Measurements from ENCODE around the gene DUSP12. TPM values are rescaled to one million over a fixed set of nuclear protein-coding genes. Genes with fewer than 3 reads are reported as not detected.

DUSP12 gene
- total RNA-seq, 2 donors from 2014 or later: 10.5 to 17.7 TPM

DNA sequence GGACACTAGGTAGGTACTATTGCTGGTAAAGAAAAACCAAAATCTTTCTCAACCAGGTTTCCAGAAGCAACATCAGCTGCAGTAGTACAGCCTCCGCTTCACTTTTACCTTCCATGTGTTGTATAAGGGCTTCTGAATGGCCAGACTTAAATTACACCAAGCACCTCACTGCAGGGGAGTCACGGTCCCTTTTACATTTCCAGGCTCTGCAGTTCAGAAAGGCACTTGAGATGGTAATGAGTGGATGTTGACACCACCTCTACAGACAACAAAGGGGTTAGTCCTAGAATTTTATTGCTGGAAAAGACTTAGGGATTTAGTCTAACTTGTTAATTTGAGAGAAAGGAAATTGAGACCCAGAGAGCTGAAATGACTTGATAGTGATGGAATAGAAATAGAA, 12.0 kb upstream of the DUSP12 start:
- Histone ChIP-seq H3K36me3 (no peaks in the 10 kb centered on the region), H3K9me3 (no peaks in the 10 kb centered on the region), H3K9ac (ENCODE audit: low read depth in 2 of 2, low read length in 2 of 2) (no peak overlapping the region), H3K27ac (no peak overlapping the region), H3K4me3 (no peak overlapping the region), H3K4me1 (no peaks in the 10 kb centered on the region), H3K27me3 (no peaks in the 10 kb centered on the region)
- TF ChIP-seq, protein P1, sequence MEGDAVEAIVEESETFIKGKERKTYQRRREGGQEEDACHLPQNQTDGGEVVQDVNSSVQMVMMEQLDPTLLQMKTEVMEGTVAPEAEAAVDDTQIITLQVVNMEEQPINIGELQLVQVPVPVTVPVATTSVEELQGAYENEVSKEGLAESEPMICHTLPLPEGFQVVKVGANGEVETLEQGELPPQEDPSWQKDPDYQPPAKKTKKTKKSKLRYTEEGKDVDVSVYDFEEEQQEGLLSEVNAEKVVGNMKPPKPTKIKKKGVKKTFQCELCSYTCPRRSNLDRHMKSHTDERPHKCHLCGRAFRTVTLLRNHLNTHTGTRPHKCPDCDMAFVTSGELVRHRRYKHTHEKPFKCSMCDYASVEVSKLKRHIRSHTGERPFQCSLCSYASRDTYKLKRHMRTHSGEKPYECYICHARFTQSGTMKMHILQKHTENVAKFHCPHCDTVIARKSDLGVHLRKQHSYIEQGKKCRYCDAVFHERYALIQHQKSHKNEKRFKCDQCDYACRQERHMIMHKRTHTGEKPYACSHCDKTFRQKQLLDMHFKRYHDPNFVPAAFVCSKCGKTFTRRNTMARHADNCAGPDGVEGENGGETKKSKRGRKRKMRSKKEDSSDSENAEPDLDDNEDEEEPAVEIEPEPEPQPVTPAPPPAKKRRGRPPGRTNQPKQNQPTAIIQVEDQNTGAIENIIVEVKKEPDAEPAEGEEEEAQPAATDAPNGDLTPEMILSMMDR (IDR thresholded peaks at IDR 0.05): no peak
- intact Hi-C loops (cut with DNase I): no loop called here
- no peak for DNase-seq

DNA sequence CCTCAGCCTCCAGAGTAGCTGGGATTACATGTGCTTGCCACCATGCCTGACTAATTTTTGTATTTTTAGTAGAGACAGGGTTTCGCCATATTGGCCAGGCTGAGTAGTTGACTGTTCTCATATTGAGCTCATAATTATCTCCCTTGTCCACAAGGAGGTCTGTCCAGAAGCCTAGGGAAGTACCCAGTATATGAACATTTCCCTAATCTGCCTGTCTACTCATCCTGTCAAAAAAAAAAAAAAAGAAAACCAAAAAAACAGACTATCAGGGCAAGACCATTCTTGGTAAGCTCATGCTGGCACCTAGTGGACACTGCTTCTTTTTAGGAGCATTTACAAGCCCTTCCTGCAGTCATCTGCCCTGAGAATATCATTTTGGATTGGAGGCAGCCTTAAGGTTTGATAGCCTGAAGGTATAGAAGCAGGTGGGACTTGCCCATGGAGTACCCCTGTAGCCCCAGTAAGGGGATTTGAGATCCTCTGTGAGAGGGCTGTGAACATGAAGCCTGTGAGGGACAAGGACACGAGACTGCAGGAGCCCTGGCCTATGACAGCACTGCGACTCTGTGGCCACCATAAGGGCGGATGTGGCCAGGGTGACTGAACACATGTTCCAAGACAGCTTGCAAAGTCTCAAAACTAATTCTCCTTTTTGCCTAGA, 10.8 kb upstream of the DUSP12 start:
- H3K9ac ChIP-seq (ENCODE audit: low read depth in 2 of 2, low read length in 2 of 2): no peak overlapping the region
- H3K4me1 ChIP-seq: no peaks in the 10 kb centered on the region
- no peaks in the 10 kb centered on the region for H3K9me3 ChIP-seq
- H3K36me3 ChIP-seq: no peaks in the 10 kb centered on the region
- DNase-seq: peak; percentile 30
- intact Hi-C loops (cut with DNase I): no loop called here
- H3K4me3 ChIP-seq: no peak overlapping the region
- H3K27ac ChIP-seq: peak overlapping the region; percentile 24
- H3K27me3 ChIP-seq: no peaks in the 10 kb centered on the region
- TF ChIP-seq, protein P1 (IDR thresholded peaks at IDR 0.05): peak; percentile 21

DNA sequence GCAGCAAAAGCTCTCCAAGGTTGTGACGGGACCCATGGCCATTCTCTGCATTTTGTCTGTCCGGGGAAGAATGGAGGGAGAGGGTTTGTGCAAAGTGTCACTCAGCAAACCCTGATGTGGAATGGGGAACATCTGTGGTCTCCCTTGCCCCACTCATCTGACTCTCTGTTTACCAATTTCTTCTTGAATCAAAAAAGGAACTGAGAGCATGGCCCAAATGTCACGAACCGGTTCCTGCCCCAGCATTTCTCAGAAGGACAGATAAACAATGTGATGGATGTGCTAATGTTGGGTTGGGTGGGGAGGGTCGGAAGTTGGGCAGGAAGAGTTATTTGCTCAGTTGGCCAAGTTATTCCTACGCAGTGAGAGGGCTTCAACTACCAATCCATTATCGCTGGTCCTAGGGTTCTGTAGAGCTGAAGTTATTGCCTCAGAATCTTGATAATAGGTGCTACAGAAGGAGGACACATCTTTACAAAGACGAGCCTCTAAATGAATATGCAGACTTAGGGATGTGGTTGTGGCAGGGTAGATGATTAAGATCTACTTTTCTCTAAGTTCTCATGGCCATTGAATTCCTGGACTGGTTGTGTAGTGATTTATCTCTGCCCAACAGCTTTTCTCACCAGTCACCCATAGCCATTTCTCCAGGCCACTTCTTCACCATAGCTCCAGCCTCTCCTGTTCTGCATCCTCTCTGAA, 9.6 kb upstream of the DUSP12 start:
- peak overlapping the region; percentile 24 for H3K27ac ChIP-seq
- H3K9ac ChIP-seq (ENCODE audit: low read depth in 2 of 2, low read length in 2 of 2): no peak overlapping the region
- H3K9me3 ChIP-seq: no peaks in the 10 kb centered on the region
- intact Hi-C loops (cut with DNase I): loop anchor here (5.0 kb wide), 2 partner anchors 93 to 253 kb away; no protein-coding TSS in a partner anchor
- TF ChIP-seq, protein P1 (IDR thresholded peaks at IDR 0.05): no peak
- H3K27me3 ChIP-seq: no peaks in the 10 kb centered on the region
- H3K36me3 ChIP-seq: no peaks in the 10 kb centered on the region
- H3K4me3 ChIP-seq: no peak overlapping the region
- no peaks in the 10 kb centered on the region for H3K4me1 ChIP-seq
- DNase-seq: no peak

DNA sequence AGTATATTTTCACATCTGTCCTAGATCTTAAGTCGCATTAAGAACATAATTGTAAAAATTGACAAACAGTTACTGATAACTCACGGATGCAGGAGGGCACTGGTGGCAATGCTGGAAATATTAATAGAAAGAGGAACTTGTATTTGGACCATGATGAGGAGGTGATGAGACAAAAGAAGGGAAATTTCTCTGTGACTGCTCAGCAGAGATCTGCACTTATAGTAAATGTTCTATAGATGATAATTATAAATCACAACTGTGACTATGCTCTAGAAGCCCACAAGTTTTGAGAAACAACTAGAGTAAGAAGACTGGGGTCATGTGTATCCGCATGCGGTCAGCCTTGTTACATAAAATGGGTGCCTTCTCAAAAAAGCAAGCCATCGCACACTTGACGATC, 8.7 kb upstream of the DUSP12 start:
- Histone ChIP-seq H3K9me3 (no peaks in the 10 kb centered on the region), H3K9ac (ENCODE audit: low read depth in 2 of 2, low read length in 2 of 2) (no peak overlapping the region), H3K27ac (no peak overlapping the region), H3K4me3 (no peak overlapping the region), H3K27me3 (no peaks in the 10 kb centered on the region), H3K36me3 (no peaks in the 10 kb centered on the region), H3K4me1 (no peaks in the 10 kb centered on the region)
- intact Hi-C loops (cut with DNase I): loop anchor here (5.0 kb wide), 2 partner anchors 94 to 254 kb away; no protein-coding TSS in a partner anchor
- DNase-seq: no peak
- TF ChIP-seq, protein P1 (IDR thresholded peaks at IDR 0.05): no peak

DNA sequence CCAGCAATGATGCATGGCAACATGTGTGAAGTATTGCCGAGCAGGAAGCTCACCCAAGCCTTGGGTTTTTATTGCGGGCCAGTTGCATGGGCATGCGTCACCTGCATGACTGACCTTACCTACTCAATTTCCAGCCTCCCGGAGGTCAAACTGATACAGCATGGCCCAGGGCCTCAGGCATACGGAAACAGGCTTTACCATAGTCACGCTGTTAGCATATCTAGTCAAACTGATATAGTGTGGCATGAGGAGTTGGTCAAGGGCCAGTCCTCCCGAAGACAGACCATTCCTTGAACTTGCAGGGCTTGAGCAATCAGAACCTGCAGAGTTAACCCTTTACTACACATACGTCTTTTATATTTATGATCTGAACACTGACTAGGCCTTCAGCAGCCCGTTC, 6.4 kb upstream of the DUSP12 start:
- Histone ChIP-seq H3K9ac (ENCODE audit: low read depth in 2 of 2, low read length in 2 of 2) (no peak overlapping the region), H3K9me3 (no peaks in the 10 kb centered on the region), H3K27me3 (no peaks in the 10 kb centered on the region), H3K4me1 (no peaks in the 10 kb centered on the region), H3K36me3 (no peaks in the 10 kb centered on the region), H3K4me3 (no peak overlapping the region), H3K27ac (no peak overlapping the region)
- intact Hi-C loops (cut with DNase I): loop anchor here (5.0 kb wide), 2 partner anchors 96 to 256 kb away; no protein-coding TSS in a partner anchor
- no peak for DNase-seq
- TF ChIP-seq, protein P1 (IDR thresholded peaks at IDR 0.05): no peak
